GM21619 (cell line): Measurements from ENCODE around the gene COL17A1.

ENCODE experiments used
- ATAC-seq: cut with Tn5 transposase; IDR thresholded peaks from one replicate; pipeline ENCODE4 v1.9.1; 2021; ENCODE audit not compliant: unreplicated experiment

The COL17A1 gene

GRCh38 chr10:104098358-104098925, 12.8 kb upstream of the COL17A1 start:
- no peak for ATAC-seq

- ATAC-seq: no peak
Observed at GRCh38 chr10:104096692-104097091, 11.0 kb upstream of the COL17A1 start.

GRCh38 chr10:104092749-104093148, 7.1 kb upstream of the COL17A1 start:
- no peak for ATAC-seq

- no peak for ATAC-seq
Observed at GRCh38 chr10:104090611-104091010, 4.9 kb upstream of the COL17A1 start.

- ATAC-seq: no peak
Observed at GRCh38 chr10:104089621-104090020, 3.9 kb upstream of the COL17A1 start.

- no peak for ATAC-seq
Observed at GRCh38 chr10:104088239-104088638, 2.6 kb upstream of the COL17A1 start.

- no peak for ATAC-seq
Observed at GRCh38 chr10:104084482-104085142, 1.1 kb downstream of the COL17A1 start.

- ATAC-seq: no peak
Observed at GRCh38 chr10:104081998-104082397, 3.7 kb downstream of the COL17A1 start.

GRCh38 chr10:104080762-104081161, 4.9 kb downstream of the COL17A1 start:
- no peak for ATAC-seq

GRCh38 chr10:104077663-104078151, 8.0 kb downstream of the COL17A1 start:
- no peak for ATAC-seq

GRCh38 chr10:104077247-104077646, 8.4 kb downstream of the COL17A1 start:
- ATAC-seq: no peak

GRCh38 chr10:104076743-104077160, 8.9 kb downstream of the COL17A1 start:
- no peak for ATAC-seq

- ATAC-seq: no peak
Observed at GRCh38 chr10:104074505-104074904, 11.2 kb downstream of the COL17A1 start.

- no peak for ATAC-seq
Observed at GRCh38 chr10:104072786-104073185, 12.9 kb downstream of the COL17A1 start.

GRCh38 chr10:104069613-104070012, 16.1 kb downstream of the COL17A1 start:
- no peak for ATAC-seq

- no peak for ATAC-seq
Observed at GRCh38 chr10:104067525-104067924, 18.2 kb downstream of the COL17A1 start.

GRCh38 chr10:104066945-104067344, 18.7 kb downstream of the COL17A1 start:
- ATAC-seq: no peak

GRCh38 chr10:104065748-104066147, 19.9 kb downstream of the COL17A1 start:
- ATAC-seq: no peak

- no peak for ATAC-seq
Observed at GRCh38 chr10:104061196-104061595, 24.5 kb downstream of the COL17A1 start.

- ATAC-seq: no peak
Observed at GRCh38 chr10:104059364-104059763, 26.3 kb downstream of the COL17A1 start.

- ATAC-seq: no peak
Observed at GRCh38 chr10:104057717-104058116, 28.0 kb downstream of the COL17A1 start.

GRCh38 chr10:104056619-104057273, 28.9 kb downstream of the COL17A1 start:
- no peak for ATAC-seq
